Kidney capillary endothelial cell (primary cell): ENCODE results near the gene PLXNC1.

ENCODE experiments used
- DNase-seq: peaks from one replicate; pipeline ENCODE4 v3.0.0-alpha.2; 2018; ENCODE audit warnings: low spot score

Gene PLXNC1

GRCh38 chr12:94265966-94266745, 117.8 kb downstream of the PLXNC1 start:
- DNase-seq = no peak

GRCh38 chr12:94266796-94267536, 118.6 kb downstream of the PLXNC1 start:
- DNase-seq = no peak

- no peak for DNase-seq
Measured at GRCh38 chr12:94267537-94267872, 119.1 kb downstream of the PLXNC1 start.

DNA sequence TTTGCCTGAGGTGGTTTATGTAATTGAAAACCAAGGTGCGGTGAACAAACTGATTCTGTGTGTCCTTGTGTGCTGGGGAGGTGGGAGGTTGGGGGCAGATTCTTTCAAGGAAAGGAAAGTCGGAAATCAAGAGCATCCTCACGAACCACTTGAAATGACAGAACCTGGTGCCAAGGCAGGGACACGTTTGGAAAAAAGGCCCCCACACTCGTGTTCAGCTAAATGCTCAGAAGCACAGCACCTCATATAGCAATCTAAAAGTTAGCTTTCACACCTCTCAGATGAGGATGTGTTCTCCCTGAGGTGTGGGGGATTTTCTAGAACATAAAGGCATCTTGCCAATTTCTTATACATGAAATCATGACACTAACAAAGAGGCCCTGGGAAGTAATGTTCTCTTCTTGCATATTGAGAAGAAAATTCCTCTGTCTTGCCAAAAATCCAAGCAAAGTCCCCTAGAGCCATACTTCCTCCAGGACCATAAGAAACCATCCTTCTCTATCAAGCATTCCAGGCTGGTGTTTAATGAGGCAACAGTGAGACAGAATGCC, 119.6 kb downstream of the PLXNC1 start:
- no peak for DNase-seq

GRCh38 chr12:94269316-94269999, 121.1 kb downstream of the PLXNC1 start:
- no peak for DNase-seq

DNA sequence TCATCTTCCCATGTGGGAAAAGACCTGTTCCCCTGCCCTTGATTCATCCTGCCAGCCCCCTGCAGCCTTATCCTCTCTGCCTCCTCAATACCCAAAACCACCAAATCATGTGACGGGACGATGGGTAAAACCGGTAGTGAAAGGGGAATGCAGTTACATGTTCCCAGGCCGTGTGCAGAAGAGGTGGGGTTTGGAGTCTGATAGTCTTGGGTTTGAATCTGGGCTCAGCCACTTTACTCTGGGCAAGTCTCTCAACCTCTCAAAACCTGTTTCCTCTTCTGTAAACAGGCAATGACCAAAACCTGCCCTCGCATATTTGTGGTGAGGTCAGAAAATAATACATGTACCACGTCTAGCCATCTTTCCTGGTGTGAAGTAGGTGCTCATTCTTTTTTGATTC, 123.0 kb downstream of the PLXNC1 start:
- no peak for DNase-seq

GRCh38 chr12:94272280-94272679, 123.9 kb downstream of the PLXNC1 start:
- no peak for DNase-seq

DNA sequence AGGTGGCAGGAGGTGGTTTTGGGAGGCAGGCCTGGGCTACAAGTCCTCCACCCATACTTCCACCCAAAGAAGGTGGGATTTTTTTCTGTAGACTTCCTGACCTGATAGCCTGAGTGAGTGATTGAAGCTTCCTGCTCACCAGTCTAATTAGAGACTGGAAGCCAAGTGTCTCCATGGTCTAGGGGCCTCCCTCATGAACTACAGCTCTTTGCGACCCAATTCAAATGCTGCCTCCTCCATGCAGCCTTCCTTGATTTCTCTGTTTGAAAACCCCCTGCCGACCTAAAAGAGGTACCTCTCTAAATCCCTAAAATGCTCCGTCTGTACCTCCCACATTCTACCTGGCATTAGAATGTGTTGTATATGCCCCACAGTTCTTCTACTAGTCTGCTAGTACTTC, 124.9 kb downstream of the PLXNC1 start:
- DNase-seq = no peak

DNA sequence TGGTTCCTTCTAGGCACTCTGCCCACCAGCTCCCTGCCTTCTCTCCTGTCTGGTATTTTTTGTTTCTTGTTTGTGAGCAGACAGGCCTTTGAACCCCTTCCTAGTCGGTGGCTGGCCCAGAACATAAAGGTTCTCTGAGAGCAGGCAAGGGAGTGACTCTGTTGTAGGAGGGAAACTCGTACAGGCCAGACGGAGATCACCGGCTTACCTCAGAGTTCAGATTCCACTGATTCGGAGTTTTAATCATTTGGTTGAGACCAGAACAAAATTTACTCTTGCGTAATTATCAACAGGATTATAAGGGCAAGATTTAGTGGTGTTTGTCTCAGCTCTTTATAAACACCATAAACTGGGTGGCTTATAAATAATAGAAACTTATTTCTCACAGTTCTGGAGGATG, 128.3 kb downstream of the PLXNC1 start:
- DNase-seq = no peak

- no peak for DNase-seq
Measured at GRCh38 chr12:94277426-94278000, 129.1 kb downstream of the PLXNC1 start.

GRCh38 chr12:94280063-94280462, 131.7 kb downstream of the PLXNC1 start:
- no peak for DNase-seq

DNA sequence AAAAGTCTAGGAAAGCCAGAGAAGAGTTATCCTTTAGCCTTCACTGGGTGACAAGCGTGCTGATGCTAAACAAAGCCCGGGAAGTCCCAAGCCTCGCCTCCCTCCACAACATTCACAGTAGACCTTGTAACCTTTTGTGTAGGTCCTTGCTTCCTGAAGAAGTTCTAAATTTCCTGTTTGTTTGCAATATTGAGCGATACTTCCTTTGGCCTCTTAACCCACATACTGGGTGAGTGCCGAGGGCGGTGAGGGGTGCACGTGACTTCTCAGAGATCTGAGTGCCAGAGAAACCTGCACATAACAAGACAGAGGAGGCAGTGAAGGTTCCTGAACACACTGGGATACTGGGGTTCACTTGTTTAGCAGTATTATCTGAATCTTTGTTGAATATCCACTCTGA, 134.3 kb downstream of the PLXNC1 start:
- DNase-seq = peak; percentile 27

DNA sequence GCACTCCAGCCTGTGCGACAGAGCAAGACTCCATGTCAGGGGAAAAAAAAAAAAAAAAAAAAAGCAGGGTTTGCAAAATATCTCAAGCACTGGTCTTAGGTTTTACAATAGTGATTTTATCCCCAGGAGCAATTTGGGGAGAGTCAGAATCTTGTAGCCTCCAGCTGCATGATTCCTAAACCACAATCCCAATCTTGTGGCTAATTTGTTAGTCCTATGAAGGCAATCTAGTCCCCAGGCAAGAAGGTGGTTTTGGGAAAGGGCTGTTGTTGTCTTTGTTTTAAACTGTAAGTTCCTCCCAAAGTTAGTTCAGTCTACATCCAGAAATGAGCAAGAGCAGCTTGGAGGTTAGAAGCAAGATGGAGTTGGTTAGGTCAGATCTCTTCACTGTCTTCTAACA, 135.7 kb downstream of the PLXNC1 start:
- no peak for DNase-seq

- no peak for DNase-seq
Measured at GRCh38 chr12:94284859-94285258, 136.5 kb downstream of the PLXNC1 start.

- DNase-seq = no peak
Measured at GRCh38 chr12:94285943-94286582, 137.7 kb downstream of the PLXNC1 start.

- DNase-seq = no peak
Measured at GRCh38 chr12:94286583-94287244, 138.3 kb downstream of the PLXNC1 start.

DNA sequence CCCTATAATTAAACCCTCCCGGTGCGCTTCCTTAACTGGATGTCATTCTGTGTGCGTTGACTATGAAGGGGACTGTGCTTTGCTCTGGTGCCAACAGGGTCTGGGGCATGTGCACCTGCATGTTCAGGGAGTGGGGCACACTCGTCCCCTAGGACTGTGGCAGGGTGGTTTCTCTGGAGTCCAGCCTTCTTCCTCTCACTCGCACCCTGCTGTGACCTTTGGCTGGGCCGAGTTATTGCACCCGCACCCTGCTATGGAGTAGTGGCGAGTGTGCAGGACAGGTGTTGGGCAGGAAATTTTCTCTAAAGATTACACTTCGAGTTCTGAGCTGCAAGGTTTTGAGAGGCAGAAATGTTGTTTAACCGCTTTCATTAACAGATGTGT, 138.9 kb downstream of the PLXNC1 start:
- no peak for DNase-seq

- peak; percentile 19 for DNase-seq
Measured at GRCh38 chr12:94289461-94290312, 141.3 kb downstream of the PLXNC1 start.

DNA sequence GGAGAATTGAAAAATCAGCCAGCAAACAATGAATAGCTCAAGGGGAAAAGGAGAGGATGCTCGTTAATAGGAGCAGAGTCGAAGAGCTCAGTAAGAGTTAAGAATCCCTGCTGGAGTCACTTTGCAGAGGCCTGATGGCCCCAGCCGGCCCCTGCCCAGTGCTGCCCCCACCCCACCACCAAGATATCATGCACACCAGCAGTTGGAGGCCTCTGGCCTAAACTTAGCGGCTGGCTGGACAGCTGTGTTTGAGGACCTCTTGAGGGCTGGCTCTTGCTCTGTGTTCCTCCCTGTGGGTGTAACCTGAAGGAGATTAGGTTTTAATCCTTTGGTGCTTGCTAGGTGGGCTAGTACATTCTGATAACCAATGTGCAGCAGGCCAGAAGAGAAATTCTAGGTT, 142.0 kb downstream of the PLXNC1 start:
- DNase-seq = no peak

- DNase-seq = no peak
Measured at GRCh38 chr12:94297096-94297699, 148.8 kb downstream of the PLXNC1 start.
